ENCODE data around the gene FHOD3. TPM values are rescaled to one million over a fixed set of nuclear protein-coding genes. Genes with fewer than 3 reads are reported as not detected.

Gene FHOD3
- total and polyA plus RNA-seq, 9 of the 15 experiments (the other 6 are each of a cell fraction or from before 2014, with no cell fraction given) = 0.11 TPM; not detected in 8

GRCh38 chr18:36828630-36829361 lies 531.3 kb downstream of the FHOD3 start, which contains the start of the genes KIAA1328 and TPGS2 (continued):
- TF ChIP-seq BCLAF1 (IDR thresholded peaks at IDR 0.05; ENCODE audit: borderline replicate concordance in 1 of 2, control insufficient read depth in 1 of 2, low read depth in 2 of 2, low read length in 1 of 2) (no peak), TBL1XR1 (IDR thresholded peaks at IDR 0.05; ENCODE audit: low read length in 2 of 2) (no peak; a peak in 1 of 4 replicates), ZNF239 (CRISPR knock-in tag; IDR thresholded peaks at IDR 0.05) (no peak), SMC3 (conservative IDR thresholded peaks at IDR 0.05; ENCODE audit: insufficient read depth, low read depth, low read length) (peak; percentile 19; the same call in 1 of the 2 replicates), MYC (IDR thresholded peaks at IDR 0.05; ENCODE audit: low read depth, low read length) (peak; percentile 90), MYC (CRISPR knock-in tag; IDR thresholded peaks at IDR 0.05; ENCODE audit: borderline replicate concordance, low read depth) (no peak), ZNF512 (tag; IDR thresholded peaks at IDR 0.05) (no peak), HNRNPL (IDR thresholded peaks at IDR 0.05; ENCODE audit: low read depth, low read length) (peak; percentile 63; the same call in 1 of the 2 replicates), REST (IDR thresholded peaks at IDR 0.05; ENCODE audit: borderline replicate concordance) (peak; percentile 62; the same call in 1 of the 2 replicates), REST (CRISPR knock-in tag; IDR thresholded peaks at IDR 0.05; ENCODE audit: low read depth) (peak; percentile 78), MCM2 (IDR thresholded peaks at IDR 0.05; ENCODE audit: low read depth) (no peak), TAF1 (IDR thresholded peaks at IDR 0.05; ENCODE audit: control insufficient read depth, extremely low read depth, insufficient read depth, low read length, severe bottlenecking) (peak; percentile 58), MEF2A (IDR thresholded peaks at IDR 0.05; ENCODE audit: control insufficient read depth, low read depth, low read length) (no peak), BCOR (IDR thresholded peaks at IDR 0.05) (peak; percentile 38; the same call in 1 of the 2 replicates)

Measured in K562 (cell line).